GM23248 (cell line): Measurements from ENCODE around the gene TMEM255B. TPM values are rescaled to one million over a fixed set of nuclear protein-coding genes. Genes with fewer than 3 reads are reported as not detected.

Source experiments
- DNase-seq: peaks from one replicate; pipeline ENCODE4 v3.0.0-alpha.2; 2015
- H2AFZ ChIP-seq: fragments of 200-600 bp; sonication (generic); 2 replicates; pipeline ENCODE4 v1.6.1; 2016; ENCODE audit warnings: antibody characterized with exemption
- H3F3A ChIP-seq: fragments of 200-600 bp; sonication (generic); 2 replicates; pipeline ENCODE4 v1.6.1; 2016; ENCODE audit warnings: mild to moderate bottlenecking, antibody characterized with exemption, mixed run types; ENCODE audit not compliant: insufficient read depth
- H3K27ac ChIP-seq: fragments of 200-600 bp; sonication (generic); 2 replicates; pipeline ENCODE4 v1.5.1; 2016; ENCODE audit warnings: mild to moderate bottlenecking
- H3K27me3 ChIP-seq: fragments of 200-600 bp; sonication (generic); replicated peaks from 2 replicates; pipeline ENCODE4 v1.6.1; 2016; ENCODE audit warnings: mild to moderate bottlenecking; ENCODE audit not compliant: insufficient read depth
- H3K36me3 ChIP-seq: fragments of 200-600 bp; sonication (generic); 2 replicates; pipeline ENCODE4 v1.6.1; 2016; ENCODE audit warnings: low read depth, mild to moderate bottlenecking
- H3K4me1 ChIP-seq: fragments of 200-600 bp; sonication (generic); 2 replicates; pipeline ENCODE4 v1.6.1; 2016; ENCODE audit warnings: mild to moderate bottlenecking; ENCODE audit not compliant: insufficient read depth
- H3K4me2 ChIP-seq: fragments of 200-600 bp; sonication (generic); one replicate; pipeline ENCODE4 v1.6.1; 2016; ENCODE audit warnings: mild to moderate bottlenecking; ENCODE audit not compliant: unreplicated experiment
- H3K4me3 ChIP-seq: fragments of 200-600 bp; sonication (generic); 2 replicates; pipeline ENCODE4 v1.5.1; 2016; ENCODE audit warnings: mild to moderate bottlenecking
- H3K79me2 ChIP-seq: fragments of 200-600 bp; sonication (generic); 2 replicates; pipeline ENCODE4 v1.6.1; 2016; ENCODE audit warnings: mild to moderate bottlenecking; ENCODE audit not compliant: insufficient read depth
- H3K9ac ChIP-seq: fragments of 200-600 bp; sonication (generic); 2 replicates; pipeline ENCODE4 v1.6.1; 2016; ENCODE audit warnings: mild to moderate bottlenecking
- H3K9me2 ChIP-seq: fragments of 200-600 bp; sonication (generic); 2 replicates; pipeline ENCODE4 v1.6.1; 2016; ENCODE audit warnings: mixed run types, mild to moderate bottlenecking, moderate library complexity; ENCODE audit not compliant: insufficient read depth
- H3K9me3 ChIP-seq: fragments of 200-600 bp; sonication (generic); one replicate; pipeline ENCODE4 v1.6.1; 2017; ENCODE audit warnings: low read depth
- H4K20me1 ChIP-seq: fragments of 200-600 bp; sonication (generic); 2 replicates; pipeline ENCODE4 v1.6.0; 2016; ENCODE audit not compliant: insufficient read depth
- EZH2 ChIP-seq: fragments of 200-600 bp; sonication (generic); IDR thresholded peaks from 2 replicates; pipeline ENCODE4 v1.6.1; 2018; ENCODE audit warnings: antibody characterized with exemption, mild to moderate bottlenecking; ENCODE audit not compliant: insufficient read depth, poor library complexity, severe bottlenecking
- EZH2phosphoT487 ChIP-seq: fragments of 200-600 bp; sonication (generic); IDR thresholded peaks from 2 replicates; pipeline ENCODE4 v1.6.1; 2018; ENCODE audit warnings: antibody characterized with exemption, moderate library complexity, mild to moderate bottlenecking, low read depth; ENCODE audit not compliant: insufficient read depth
- WGBS, 2 experiments: methylation state at CpG; one replicate each; pipeline ENCODE4 v1.1.6; 2015 to 2017; ENCODE audit warnings: low lambda C conversion rate in 2 of 2, low coverage in 1 of 2; ENCODE audit errors: missing lambda C conversion rate in 2 of 2; 5-methylcytosine and 5-hydroxymethylcytosine counted together
- in situ Hi-C: fragments of 300-500 bp; cut with MboI; formaldehyde crosslinking; loops from 2 replicates; pipeline ENCODE4 v1.15.0; 2020
- polyA plus RNA-seq: library from polyadenylated mRNA; unstranded; fragments of >200 nt; fragmentation: Nextera tagmentation; extraction: Ambion mirVana; gene quantifications from 2 replicates; pipeline ENCODE4 v1.2.1, GENCODE V29; 2016
- total RNA-seq: library from RNA; depleted of rRNA; stranded (reverse); fragments of >200 nt; shearing (Covaris generic); gene quantifications from 2 replicates; pipeline ENCODE4 v1.2.3, GENCODE V29; 2014; rRNA removed

TMEM255B gene
- total and polyA plus RNA-seq, 2 experiments from 2014 or later, result 8.2 TPM; not detected in 1

DNA sequence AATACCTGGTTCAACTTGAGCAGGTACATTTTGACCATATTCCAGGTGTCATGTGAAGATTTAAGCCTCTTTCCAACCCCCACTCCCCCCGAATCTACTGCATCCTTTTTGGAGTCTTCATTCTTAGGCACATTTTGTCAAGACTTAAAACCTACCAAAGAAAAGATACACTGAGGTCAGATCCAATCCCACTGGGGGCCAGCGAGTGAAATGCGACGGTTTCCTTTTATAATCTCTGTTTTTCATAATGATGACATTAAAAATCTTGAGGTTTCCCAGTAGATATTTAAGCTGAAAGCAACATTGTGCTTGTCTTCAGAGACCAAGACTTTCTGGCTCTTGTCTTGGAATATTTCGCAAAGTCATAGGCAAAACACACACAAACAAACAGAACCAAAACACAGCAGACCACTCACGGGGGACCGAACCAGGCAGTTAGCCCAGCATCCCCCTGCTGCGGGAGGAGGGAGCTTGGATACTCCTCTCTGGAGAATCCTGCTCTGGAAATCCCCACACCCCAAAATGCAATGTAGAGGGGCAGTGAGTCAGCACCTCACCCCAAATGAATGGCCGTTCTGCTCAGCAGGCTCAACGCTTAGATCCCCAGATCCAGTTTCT is 105.4 kb downstream of the TMEM255B start:
- H3F3A ChIP-seq, result peaks cover 23% of the 10 kb centered on the region
- H3K27ac ChIP-seq, result peak overlapping the region; percentile 70
- no peaks in the 10 kb centered on the region for H3K36me3 ChIP-seq
- in situ Hi-C loops, result no loop called here
- peak overlapping the region; percentile 99 for H3K4me2 ChIP-seq
- H3K4me3 ChIP-seq, result peak overlapping the region; percentile 90
- H3K9ac ChIP-seq, result peak overlapping the region; percentile 83
- peaks cover 19% of the 10 kb centered on the region for H3K4me1 ChIP-seq
- H3K27me3 ChIP-seq, result no peaks in the 10 kb centered on the region
- no peaks in the 10 kb centered on the region for H3K9me2 ChIP-seq
- peaks cover 72% of the 10 kb centered on the region for H3K79me2 ChIP-seq
- H2AFZ ChIP-seq, result peak overlapping the region; percentile 61
- WGBS, 2 experiments, result 3 to 4% methylated on average over 10 of the region's 10 CpGs
- no peaks in the 10 kb centered on the region for H3K9me3 ChIP-seq
- peak; percentile 53 for DNase-seq
- TF ChIP-seq EZH2 (no peak), EZH2phosphoT487 (no peak)
- H4K20me1 ChIP-seq, result peaks cover 2% of the 10 kb centered on the region; the same call in 1 of the 2 replicates

DNA sequence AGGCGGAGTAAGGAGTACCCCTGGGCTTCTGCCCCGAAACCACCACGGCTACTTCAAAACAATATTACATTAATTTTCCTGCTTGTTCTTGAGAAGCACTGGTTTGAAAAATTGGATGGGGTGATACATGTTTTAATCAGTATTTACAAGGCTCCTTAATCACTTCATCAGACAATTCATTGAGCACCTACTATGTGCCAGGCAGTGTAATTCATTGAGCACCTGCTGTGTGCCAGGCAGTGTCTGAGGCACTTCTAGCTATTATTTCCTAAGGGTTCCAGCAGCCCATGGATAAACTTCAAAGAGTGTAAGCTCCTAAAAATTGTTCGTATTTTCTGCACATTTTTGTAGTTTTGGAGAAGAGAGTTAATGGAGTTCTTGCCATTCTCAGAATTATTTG is 106.4 kb downstream of the TMEM255B start:
- no peak for DNase-seq
- peak overlapping the region; percentile 99 for H3K4me2 ChIP-seq
- peaks cover 62% of the 10 kb centered on the region for H3K79me2 ChIP-seq
- no peak for TF ChIP-seq EZH2
- TF ChIP-seq EZH2phosphoT487, result no peak
- in situ Hi-C loops, result no loop called here
- no peaks in the 10 kb centered on the region for H4K20me1 ChIP-seq
- WGBS, 2 experiments, result 77 to 85% methylated on average over 4 of the region's 4 CpGs
- H3K9ac ChIP-seq, result no peak overlapping the region
- peaks cover 14% of the 10 kb centered on the region for H3K4me1 ChIP-seq
- peak overlapping the region; percentile 90; the same call in 1 of the 2 replicates for H3K4me3 ChIP-seq
- H2AFZ ChIP-seq, result no peak overlapping the region
- no peaks in the 10 kb centered on the region for H3K9me2 ChIP-seq
- H3K9me3 ChIP-seq, result no peaks in the 10 kb centered on the region
- H3K27ac ChIP-seq, result no peak overlapping the region
- H3K36me3 ChIP-seq, result no peaks in the 10 kb centered on the region
- H3F3A ChIP-seq, result peaks cover 12% of the 10 kb centered on the region; the same call in 1 of the 2 replicates
- no peaks in the 10 kb centered on the region for H3K27me3 ChIP-seq

Other genes with a start within 250 kb of the TMEM255B start
- 59.6 and 74.8 TPM in 2 replicates for gene TFDP1, start 174.5 kb upstream of the TMEM255B start, total RNA-seq
- 122 and 127 TPM in 2 replicates for gene TFDP1, start 174.5 kb upstream of the TMEM255B start, polyA plus RNA-seq
- not detected in 2 replicates for gene ATP4B, start 101.0 kb upstream of the TMEM255B start, total RNA-seq
- gene ATP4B, start 101.0 kb upstream of the TMEM255B start, polyA plus RNA-seq, result not detected in 2 replicates
- gene GRK1, start 92.0 kb upstream of the TMEM255B start, total RNA-seq, result not detected in 2 replicates
- not detected in 2 replicates for gene GRK1, start 92.0 kb upstream of the TMEM255B start, polyA plus RNA-seq
- gene GAS6, start 104.8 kb downstream of the TMEM255B start, total RNA-seq, result 998 and 1,035 TPM in 2 replicates
- 822 and 865 TPM in 2 replicates for gene GAS6, start 104.8 kb downstream of the TMEM255B start, polyA plus RNA-seq
- 6.6 TPM in 1 of 2 replicates, not detected in the other for gene C13orf46, start 214.8 kb downstream of the TMEM255B start, total RNA-seq
- gene C13orf46, start 214.8 kb downstream of the TMEM255B start, polyA plus RNA-seq, result 1.7 and 1.8 TPM in 2 replicates